ENCODE measurements around the gene ACADSB. TPM values are rescaled to one million over a fixed set of nuclear protein-coding genes. Genes with fewer than 3 reads are reported as not detected.

Gene ACADSB
- total RNA-seq, 2 experiments from 2014 or later: 15.4 to 17.3 TPM

GRCh38 chr10:122988501-122988900 is 20.3 kb upstream of the ACADSB start:
- Mint-ChIP-seq H3K27me3 (ENCODE audit: low read depth) (no peaks in the 10 kb centered on the region), H3K36me3 (ENCODE audit: low read depth) (peaks cover 4% of the 10 kb centered on the region), H3K4me3 (no peak overlapping the region), H3K9me3 (ENCODE audit: insufficient read depth) (no peaks in the 10 kb centered on the region), H3K27ac (no peak overlapping the region), H3K4me1 (ENCODE audit: low read depth) (no peaks in the 10 kb centered on the region)
- DNase-seq: no peak
- ChIA-PET CTCF (no interaction called here), POLR2A (no interaction called here)
- no peak for ATAC-seq

GRCh38 chr10:122990278-122990677 is 18.5 kb upstream of the ACADSB start:
- ChIA-PET CTCF (interaction anchor here (3.2 kb wide), 1 partner anchor 10 kb away, joined by 15 read pairs; the partner anchor contains the start of gene PSTK), POLR2A (interaction anchor here (2.6 kb wide), 1 partner anchor 10 kb away, joined by 7 read pairs; the partner anchor contains the start of gene PSTK)
- ATAC-seq: no peak
- no peaks in the 10 kb centered on the region for H3K27me3 Mint-ChIP-seq (ENCODE audit: low read depth)
- no peak overlapping the region for H3K4me3 Mint-ChIP-seq
- no peak for DNase-seq
- H3K36me3 Mint-ChIP-seq (ENCODE audit: low read depth): peaks cover 14% of the 10 kb centered on the region
- H3K4me1 Mint-ChIP-seq (ENCODE audit: low read depth): no peaks in the 10 kb centered on the region
- no peak overlapping the region for H3K27ac Mint-ChIP-seq
- H3K9me3 Mint-ChIP-seq (ENCODE audit: insufficient read depth): no peaks in the 10 kb centered on the region

- ChIA-PET CTCF (interaction anchor here (3.2 kb wide), 1 partner anchor 12 kb away, joined by 15 read pairs; the partner anchor contains the start of gene PSTK), POLR2A (interaction anchor here (2.6 kb wide), 1 partner anchor 12 kb away, joined by 7 read pairs; the partner anchor contains the start of gene PSTK)
These were observed 16.7 kb upstream of the ACADSB start for GRCh38 chr10:122992031-122992585.

GRCh38 chr10:122993797-122994336 is 14.9 kb upstream of the ACADSB start:
- CTCF ChIA-PET: no interaction called here
- no peak overlapping the region for H3K27ac Mint-ChIP-seq
- H3K4me1 Mint-ChIP-seq (ENCODE audit: low read depth): peaks cover 2% of the 10 kb centered on the region
- no peaks in the 10 kb centered on the region for H3K9me3 Mint-ChIP-seq (ENCODE audit: insufficient read depth)
- POLR2A ChIA-PET: interaction anchor here (1.2 kb wide), 1 partner anchor 19 kb away, joined by 3 read pairs; no protein-coding TSS in a partner anchor
- no peak for DNase-seq
- peaks cover 35% of the 10 kb centered on the region for H3K36me3 Mint-ChIP-seq (ENCODE audit: low read depth)
- ATAC-seq: no peak
- H3K4me3 Mint-ChIP-seq: no peak overlapping the region
- no peaks in the 10 kb centered on the region for H3K27me3 Mint-ChIP-seq (ENCODE audit: low read depth)

More at GRCh38 chr10:122992031-122992585, 16.7 kb upstream of the ACADSB start:
- ATAC-seq: no peak
- no peak for DNase-seq
- H3K4me1 Mint-ChIP-seq (ENCODE audit: low read depth): no peaks in the 10 kb centered on the region
- no peaks in the 10 kb centered on the region for H3K9me3 Mint-ChIP-seq (ENCODE audit: insufficient read depth)
- no peak overlapping the region for H3K4me3 Mint-ChIP-seq
- peaks cover 26% of the 10 kb centered on the region for H3K36me3 Mint-ChIP-seq (ENCODE audit: low read depth)
- no peaks in the 10 kb centered on the region for H3K27me3 Mint-ChIP-seq (ENCODE audit: low read depth)
- no peak overlapping the region for H3K27ac Mint-ChIP-seq

- DNase-seq: no peak
- CTCF ChIA-PET: no interaction called here
- Mint-ChIP-seq H3K4me3 (no peak overlapping the region), H3K9me3 (ENCODE audit: insufficient read depth) (no peaks in the 10 kb centered on the region), H3K27me3 (ENCODE audit: low read depth) (no peaks in the 10 kb centered on the region), H3K27ac (no peak overlapping the region), H3K36me3 (ENCODE audit: low read depth) (peaks cover 34% of the 10 kb centered on the region), H3K4me1 (ENCODE audit: low read depth) (peaks cover 9% of the 10 kb centered on the region)
- POLR2A ChIA-PET: no interaction called here
- no peak for ATAC-seq
These were observed 12.9 kb upstream of the ACADSB start for GRCh38 chr10:122995936-122996335.

GRCh38 chr10:122997864-122998263 is 10.9 kb upstream of the ACADSB start:
- ChIA-PET CTCF (interaction anchor here (1.7 kb wide), 1 partner anchor 17 kb away, joined by 5 read pairs; the partner anchor contains the start of gene PSTK), POLR2A (interaction anchor here (1.0 to 2.0 kb wide), 2 partner anchors 10 to 17 kb away, joined by 3 to 12 read pairs; partner anchors contain the start of genes ACADSB and IKZF5)
- ATAC-seq (no peak), DNase-seq (no peak)
- Mint-ChIP-seq H3K4me1 (ENCODE audit: low read depth) (peaks cover 9% of the 10 kb centered on the region), H3K27ac (no peak overlapping the region), H3K27me3 (ENCODE audit: low read depth) (no peaks in the 10 kb centered on the region), H3K9me3 (ENCODE audit: insufficient read depth) (no peaks in the 10 kb centered on the region), H3K36me3 (ENCODE audit: low read depth) (peaks cover 38% of the 10 kb centered on the region), H3K4me3 (no peak overlapping the region)

GRCh38 chr10:122998360-122998917 is 10.4 kb upstream of the ACADSB start:
- H3K4me1 Mint-ChIP-seq (ENCODE audit: low read depth): peaks cover 9% of the 10 kb centered on the region
- H3K27ac Mint-ChIP-seq: no peak overlapping the region
- POLR2A ChIA-PET: interaction anchor here (1.0 kb wide), 1 partner anchor 18 kb away, joined by 3 read pairs; no protein-coding TSS in a partner anchor

GRCh38 chr10:122998934-122999333 is 9.9 kb upstream of the ACADSB start:
- Mint-ChIP-seq H3K27me3 (ENCODE audit: low read depth) (no peaks in the 10 kb centered on the region), H3K4me3 (no peak overlapping the region), H3K36me3 (ENCODE audit: low read depth) (peaks cover 34% of the 10 kb centered on the region), H3K4me1 (ENCODE audit: low read depth) (peaks cover 9% of the 10 kb centered on the region), H3K27ac (no peak overlapping the region), H3K9me3 (ENCODE audit: insufficient read depth) (no peaks in the 10 kb centered on the region)
- ChIA-PET POLR2A (interaction anchor here (1.0 kb wide), 1 partner anchor 18 kb away, joined by 3 read pairs; no protein-coding TSS in a partner anchor), CTCF (interaction anchor here (0.9 to 1.7 kb wide), 2 partner anchors 9 to 18 kb away, joined by 3 to 5 read pairs; partner anchors contain the start of gene PSTK)
- no peak for ATAC-seq
- DNase-seq: no peak

More at GRCh38 chr10:122998360-122998917, 10.4 kb upstream of the ACADSB start:
- Mint-ChIP-seq H3K27me3 (ENCODE audit: low read depth) (no peaks in the 10 kb centered on the region), H3K4me3 (no peak overlapping the region), H3K9me3 (ENCODE audit: insufficient read depth) (no peaks in the 10 kb centered on the region), H3K36me3 (ENCODE audit: low read depth) (peaks cover 36% of the 10 kb centered on the region)
- no peak for DNase-seq
- ATAC-seq: no peak
- CTCF ChIA-PET: interaction anchor here (0.9 to 1.7 kb wide), 2 partner anchors 9 to 18 kb away, joined by 3 to 5 read pairs; partner anchors contain the start of gene PSTK

- H3K27ac Mint-ChIP-seq: no peak overlapping the region
- no peaks in the 10 kb centered on the region for H3K27me3 Mint-ChIP-seq (ENCODE audit: low read depth)
- POLR2A ChIA-PET: no interaction called here
- DNase-seq (no peak), ATAC-seq (no peak)
- peaks cover 9% of the 10 kb centered on the region for H3K4me1 Mint-ChIP-seq (ENCODE audit: low read depth)
- no peak overlapping the region for H3K4me3 Mint-ChIP-seq
- H3K9me3 Mint-ChIP-seq (ENCODE audit: insufficient read depth): no peaks in the 10 kb centered on the region
- peaks cover 30% of the 10 kb centered on the region for H3K36me3 Mint-ChIP-seq (ENCODE audit: low read depth)
- CTCF ChIA-PET: interaction anchor here (0.9 to 1.7 kb wide), 2 partner anchors 8 to 19 kb away, joined by 3 to 5 read pairs; partner anchors contain the start of gene PSTK
These were observed 9.5 kb upstream of the ACADSB start for GRCh38 chr10:122999347-122999746.

- H3K9me3 Mint-ChIP-seq (ENCODE audit: insufficient read depth): no peaks in the 10 kb centered on the region
- H3K4me3 Mint-ChIP-seq: no peak overlapping the region
- H3K27ac Mint-ChIP-seq: no peak overlapping the region
- DNase-seq: no peak
- ATAC-seq: no peak
- H3K4me1 Mint-ChIP-seq (ENCODE audit: low read depth): peaks cover 9% of the 10 kb centered on the region
- no peaks in the 10 kb centered on the region for H3K27me3 Mint-ChIP-seq (ENCODE audit: low read depth)
- CTCF ChIA-PET: no interaction called here
- POLR2A ChIA-PET: no interaction called here
- peaks cover 27% of the 10 kb centered on the region for H3K36me3 Mint-ChIP-seq (ENCODE audit: low read depth)
These were observed 8.7 kb upstream of the ACADSB start for GRCh38 chr10:123000155-123000554.

- no peaks in the 10 kb centered on the region for H3K27me3 Mint-ChIP-seq (ENCODE audit: low read depth)
- no peak overlapping the region for H3K27ac Mint-ChIP-seq
- H3K36me3 Mint-ChIP-seq (ENCODE audit: low read depth): peaks cover 20% of the 10 kb centered on the region
- POLR2A ChIA-PET: no interaction called here
- CTCF ChIA-PET: no interaction called here
- H3K4me1 Mint-ChIP-seq (ENCODE audit: low read depth): peaks cover 15% of the 10 kb centered on the region
- H3K4me3 Mint-ChIP-seq: no peak overlapping the region
- H3K9me3 Mint-ChIP-seq (ENCODE audit: insufficient read depth): no peaks in the 10 kb centered on the region
- DNase-seq (no peak), ATAC-seq (no peak)
These were observed 7.4 kb upstream of the ACADSB start for GRCh38 chr10:123001370-123001769.

- Mint-ChIP-seq H3K27me3 (ENCODE audit: low read depth) (no peaks in the 10 kb centered on the region), H3K4me3 (no peak overlapping the region), H3K27ac (no peak overlapping the region), H3K4me1 (ENCODE audit: low read depth) (peaks cover 25% of the 10 kb centered on the region), H3K36me3 (ENCODE audit: low read depth) (peaks cover 12% of the 10 kb centered on the region), H3K9me3 (ENCODE audit: insufficient read depth) (no peaks in the 10 kb centered on the region)
- DNase-seq (no peak), ATAC-seq (no peak)
- CTCF ChIA-PET: no interaction called here
- POLR2A ChIA-PET: no interaction called here
These were observed 4.5 kb upstream of the ACADSB start for GRCh38 chr10:123004298-123004697.
